HepG2 (cell line): ENCODE results near the gene MFSD6. TPM values are rescaled to one million over a fixed set of nuclear protein-coding genes. Genes with fewer than 3 reads are reported as not detected.

Experiments
- AKAP8 ChIP-seq: sonication (generic); formaldehyde crosslinking; IDR thresholded peaks from 2 replicates; pipeline ENCODE4 v1.5.1; 2020; ENCODE audit warnings: mild to moderate bottlenecking, missing genetic modification reagents
- BCL3 ChIP-seq: sonication (generic); formaldehyde crosslinking; IDR thresholded peaks from 2 replicates; pipeline ENCODE4 v1.5.1; 2020; ENCODE audit warnings: mild to moderate bottlenecking, missing genetic modification reagents, moderate library complexity
- ESRRA ChIP-seq: sonication (generic); formaldehyde crosslinking; IDR thresholded peaks from 2 replicates; pipeline ENCODE4 v1.5.1; 2020; ENCODE audit warnings: mild to moderate bottlenecking, low read depth, missing genetic modification reagents
- GFI1 ChIP-seq: sonication (generic); formaldehyde crosslinking; IDR thresholded peaks from 2 replicates; pipeline ENCODE4 v1.5.0; 2020; ENCODE audit warnings: missing genetic modification reagents, mild to moderate bottlenecking, borderline replicate concordance
- HBP1 ChIP-seq: IDR thresholded peaks from 2 replicates; pipeline ENCODE4 v1.6.1; 2016; ENCODE audit warnings: low read depth, control low read depth
- HNRNPL ChIP-seq: fragments of 200-400 bp; formaldehyde crosslinking; IDR thresholded peaks from 2 replicates; pipeline ENCODE4 v1.6.1; 2017; ENCODE audit warnings: mild to moderate bottlenecking, low read depth, low read length
- KMT2A ChIP-seq: sonication (generic); formaldehyde crosslinking; IDR thresholded peaks from 2 replicates; pipeline ENCODE4 v1.4.0; 2020; ENCODE audit warnings: missing genetic modification reagents
- MED1 ChIP-seq: sonication (generic); formaldehyde crosslinking; IDR thresholded peaks from 2 replicates; pipeline ENCODE4 v1.4.0; 2020; ENCODE audit warnings: missing genetic modification reagents
- PAX8 ChIP-seq: sonication (generic); formaldehyde crosslinking; IDR thresholded peaks from 2 replicates; pipeline ENCODE4 v1.8.0; 2022; ENCODE audit warnings: mild to moderate bottlenecking, missing genetic modification reagents, borderline replicate concordance
- PREB ChIP-seq: sonication (generic); formaldehyde crosslinking; IDR thresholded peaks from 2 replicates; pipeline ENCODE4 v1.4.0; 2020; ENCODE audit warnings: missing genetic modification reagents
- SIX4 ChIP-seq: sonication (generic); formaldehyde crosslinking; IDR thresholded peaks from 2 replicates; pipeline ENCODE4 v1.4.0; 2020; ENCODE audit warnings: missing genetic modification reagents
- SP140L ChIP-seq: sonication (generic); formaldehyde crosslinking; IDR thresholded peaks from 2 replicates; pipeline ENCODE4 v1.4.0; 2020; ENCODE audit warnings: missing genetic modification reagents, borderline replicate concordance
- TAF15 ChIP-seq: fragments of 200-400 bp; formaldehyde crosslinking; IDR thresholded peaks from one replicate; pipeline ENCODE4 v1.6.1; 2018; ENCODE audit warnings: mild to moderate bottlenecking, low read depth, low read length; ENCODE audit not compliant: poor library complexity, severe bottlenecking
- ZFP91 ChIP-seq: sonication (generic); formaldehyde crosslinking; IDR thresholded peaks from 2 replicates; pipeline ENCODE4 v1.9.0; 2022; ENCODE audit warnings: missing genetic modification reagents, mild to moderate bottlenecking, borderline replicate concordance
- ZNF205 ChIP-seq: IDR thresholded peaks from 2 replicates; pipeline ENCODE4 v1.6.1; 2018; ENCODE audit warnings: missing biosample characterization, missing genetic modification reagents
- ZNF296 ChIP-seq: sonication (generic); formaldehyde crosslinking; conservative IDR thresholded peaks from 2 replicates; pipeline ENCODE4 v1.5.0; 2020; ENCODE audit warnings: mild to moderate bottlenecking, missing genetic modification reagents
- ZNF331 ChIP-seq: sonication (generic); formaldehyde crosslinking; IDR thresholded peaks from 2 replicates; pipeline ENCODE4 v1.4.0; 2020; ENCODE audit warnings: missing genetic modification reagents
- ZNF558 ChIP-seq: sonication (generic); formaldehyde crosslinking; IDR thresholded peaks from 2 replicates; pipeline ENCODE4 v1.9.0; 2022; ENCODE audit warnings: mild to moderate bottlenecking, missing genetic modification reagents, borderline replicate concordance
- ZNF569 ChIP-seq: sonication (generic); formaldehyde crosslinking; IDR thresholded peaks from 2 replicates; pipeline ENCODE4 v1.5.0; 2020; ENCODE audit warnings: mild to moderate bottlenecking, missing genetic modification reagents, moderate library complexity, borderline replicate concordance
- ZNF605 ChIP-seq: sonication (generic); formaldehyde crosslinking; IDR thresholded peaks from 2 replicates; pipeline ENCODE4 v1.8.0; 2022; ENCODE audit warnings: mild to moderate bottlenecking, missing genetic modification reagents
- ZNF766 ChIP-seq: sonication (generic); formaldehyde crosslinking; IDR thresholded peaks from 2 replicates; pipeline ENCODE4 v1.5.0; 2020; ENCODE audit warnings: missing genetic modification reagents, borderline replicate concordance
- ZNF790 ChIP-seq: sonication (generic); formaldehyde crosslinking; IDR thresholded peaks from 2 replicates; pipeline ENCODE4 v1.8.0; 2022; ENCODE audit warnings: missing genetic modification reagents, mild to moderate bottlenecking, borderline replicate concordance
- polyA plus RNA-seq, 8 experiments: library from polyadenylated mRNA; depleted of rRNA in 3 of 8; stranded (reverse) in 7 of 8; unstranded in 1 of 8; fragments of >200 nt; fragmentation: Illumina TruSeq in 4 of 8; extraction: Trizol in 4 of 8; gene quantifications; 2 replicates each; pipeline versions ENCODE4 v1.2.1 to v1.2.3, GENCODE V29; 2011 to 2016; ENCODE audit warnings: low read depth in 4 of 8, missing spikeins in 1 of 8, mixed read lengths in 1 of 8; ENCODE audit not compliant: insufficient read depth in 1 of 8
- total RNA-seq, 5 experiments: library from RNA; depleted of rRNA; stranded (reverse); fragments of >200 nt; fragmentation: Illumina TruSeq; extraction: Trizol; gene quantifications; 2 replicates each; pipeline ENCODE4 v1.2.3, GENCODE V29; 2016; ENCODE audit warnings: low read depth in 1 of 5

Gene MFSD6
- total and polyA plus RNA-seq, 2 of the 13 experiments (the other 11 are each of a cell fraction or from before 2014, with no cell fraction given) = 0.92 to 1.4 TPM

GRCh38 chr2:190534310-190535120 is 126.4 kb downstream of the MFSD6 start, which contains the start of gene NEMP2 (continued):
- peak; percentile 95 for TF ChIP-seq ZFP91 (CRISPR knock-in tag)
- TF ChIP-seq ZNF558 (CRISPR knock-in tag) = peak; percentile 97; the same call in 1 of the 2 replicates
- peak; percentile 85; the same call in 1 of the 2 replicates for TF ChIP-seq HBP1 (CRISPR knock-in tag)
- peak; percentile 77 for TF ChIP-seq TAF15
- peak; percentile 91 for TF ChIP-seq AKAP8 (CRISPR knock-in tag)
- TF ChIP-seq GFI1 (CRISPR knock-in tag) = peak; percentile 69; the same call in 1 of the 2 replicates
- peak; percentile 93; the same call in 1 of the 2 replicates for TF ChIP-seq PAX8 (CRISPR knock-in tag)
- TF ChIP-seq ZNF605 (CRISPR knock-in tag) = peak; percentile 1
- 0 out of 2 replicates have a peak, but pooled peaks have one; percentile 74 for TF ChIP-seq PREB
- TF ChIP-seq HNRNPL = no peak; the same call in 1 of the 2 replicates
- peak; percentile 96; the same call in 1 of the 2 replicates for TF ChIP-seq ZNF790 (CRISPR knock-in tag)
- TF ChIP-seq ESRRA (CRISPR knock-in tag) = peak; percentile 74
- TF ChIP-seq ZNF205 (CRISPR knock-in tag) = peak; percentile 90
- peak; percentile 95; the same call in 1 of the 2 replicates for TF ChIP-seq KMT2A (CRISPR knock-in tag)
- TF ChIP-seq ZNF331 = peak; percentile 88
- TF ChIP-seq MED1 (CRISPR knock-in tag) = peak; percentile 73; the same call in 1 of the 2 replicates
- TF ChIP-seq ZNF296 = 0 out of 2 replicates have a peak, but pooled peaks have one; percentile 30
- TF ChIP-seq ZNF569 = no peak; the same call in 1 of the 2 replicates
- no peak for TF ChIP-seq SP140L (CRISPR knock-in tag)
- peak; percentile 99 for TF ChIP-seq BCL3 (CRISPR knock-in tag)
- peak; percentile 84; the same call in 1 of the 2 replicates for TF ChIP-seq ZNF766 (CRISPR knock-in tag)
- no peak for TF ChIP-seq SIX4 (CRISPR knock-in tag)
